Heart left ventricle (tissue), 13 donors: ENCODE data around the gene AKAIN1.

Experiments
- CTCF ChIP-seq, 12 donors: fragments of 200-600 bp; sonication (generic) in 4 of 12; IDR thresholded peaks; one replicate each; pipeline versions ENCODE4 v1.5.0 to v1.8.0; 2018 to 2022; ENCODE audit warnings: antibody characterized with exemption in 12 of 12, mild to moderate bottlenecking in 5 of 12
- POLR2A ChIP-seq, 2 donors: fragments of 450-650 bp; IDR thresholded peaks; one replicate each; pipeline ENCODE4 v1.6.1; 2017; ENCODE audit warnings: antibody characterized with exemption in 2 of 2, mild to moderate bottlenecking in 2 of 2, moderate library complexity in 2 of 2
- donor health status: ischemic (EF 13 %, LVEDD 7.1; RV severe dilation, severe dysfunction).
- donor health status: DM: no; HTN: yes; CAD: no.
- donor health status: DM: no; HTN: no; CAD: no.
- donor health status: ischemic (EF 25% LVEDD 6.9; RV normal size, moderate dysfunction).
- donor health status: ischemic (EF 25% LVEDD 5.7; RV mildly dilated, moderate dysfunction).
- donor health status: ischemic (EF 35%, LVEDD 5.7; RV mildly dilated, moderate dysfunction).
- donor health status: nonischemic (EF 11% LVEDD 7.7; RV severe dilation, severe dysfunction).
- donor health status: DM: yes; HTN: yes; CAD: no.
- donor health status: PGD.
- donor health status: ischemic (EF 29% LVEDD 5.4; RV normal size, mild dysfunction).
- donor health status: nonischemic (EF 23%, LVEDD 6.1; RV moderate dilation, normal function).

- TF ChIP-seq CTCF (IDR thresholded peaks at IDR 0.05) = no peak
- TF ChIP-seq POLR2A (IDR thresholded peaks at IDR 0.05) = no peak
Measured at GRCh38 chr18:5159080-5159479, 38.0 kb downstream of the AKAIN1 start.
